Measurements from ENCODE around the gene BMPR1B. TPM values are rescaled to one million over a fixed set of nuclear protein-coding genes. Genes with fewer than 3 reads are reported as not detected.

BMPR1B gene
- total and polyA plus RNA-seq, 9 donors: 4.9 to 35.7 (median 13.3) TPM

GRCh38 chr4:95186666-95187065 is 428.9 kb downstream of the BMPR1B start:
- H3K4me3 ChIP-seq: no peak overlapping the region
- H3K27ac ChIP-seq: no peak overlapping the region
- no peaks in the 10 kb centered on the region for H3K9me3 ChIP-seq
- no peaks in the 10 kb centered on the region for H3K36me3 ChIP-seq
- WGBS, 3 donors: 93% methylated on average over 8 of the region's 8 CpGs
- intact Hi-C loops (cut with DNase I): no loop called here
- TF ChIP-seq POLR2A (IDR thresholded peaks at IDR 0.05): no peak
- TF ChIP-seq, protein P1, sequence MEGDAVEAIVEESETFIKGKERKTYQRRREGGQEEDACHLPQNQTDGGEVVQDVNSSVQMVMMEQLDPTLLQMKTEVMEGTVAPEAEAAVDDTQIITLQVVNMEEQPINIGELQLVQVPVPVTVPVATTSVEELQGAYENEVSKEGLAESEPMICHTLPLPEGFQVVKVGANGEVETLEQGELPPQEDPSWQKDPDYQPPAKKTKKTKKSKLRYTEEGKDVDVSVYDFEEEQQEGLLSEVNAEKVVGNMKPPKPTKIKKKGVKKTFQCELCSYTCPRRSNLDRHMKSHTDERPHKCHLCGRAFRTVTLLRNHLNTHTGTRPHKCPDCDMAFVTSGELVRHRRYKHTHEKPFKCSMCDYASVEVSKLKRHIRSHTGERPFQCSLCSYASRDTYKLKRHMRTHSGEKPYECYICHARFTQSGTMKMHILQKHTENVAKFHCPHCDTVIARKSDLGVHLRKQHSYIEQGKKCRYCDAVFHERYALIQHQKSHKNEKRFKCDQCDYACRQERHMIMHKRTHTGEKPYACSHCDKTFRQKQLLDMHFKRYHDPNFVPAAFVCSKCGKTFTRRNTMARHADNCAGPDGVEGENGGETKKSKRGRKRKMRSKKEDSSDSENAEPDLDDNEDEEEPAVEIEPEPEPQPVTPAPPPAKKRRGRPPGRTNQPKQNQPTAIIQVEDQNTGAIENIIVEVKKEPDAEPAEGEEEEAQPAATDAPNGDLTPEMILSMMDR (IDR thresholded peaks at IDR 0.05): no peak
- TF ChIP-seq EP300 (IDR thresholded peaks at IDR 0.05): no peak
- H3K27me3 ChIP-seq: no peaks in the 10 kb centered on the region
- DNase-seq: no peak
- H3K4me1 ChIP-seq (ENCODE audit: insufficient read depth): peaks cover 6% of the 10 kb centered on the region

- intact Hi-C loops (cut with DNase I): no loop called here
- WGBS, 3 donors: 87 to 92% (median 88%) methylated on average over 5 of the region's 5 CpGs
- no peak overlapping the region for H3K4me3 ChIP-seq
- peaks cover 6% of the 10 kb centered on the region for H3K4me1 ChIP-seq (ENCODE audit: insufficient read depth)
- TF ChIP-seq EP300 (IDR thresholded peaks at IDR 0.05): no peak
- H3K36me3 ChIP-seq: no peaks in the 10 kb centered on the region
- H3K9me3 ChIP-seq: no peaks in the 10 kb centered on the region
- no peak overlapping the region for H3K27ac ChIP-seq
- H3K27me3 ChIP-seq: no peaks in the 10 kb centered on the region
- no peak for DNase-seq
Measured at GRCh38 chr4:95188701-95189370, 431.1 kb downstream of the BMPR1B start.

DNA sequence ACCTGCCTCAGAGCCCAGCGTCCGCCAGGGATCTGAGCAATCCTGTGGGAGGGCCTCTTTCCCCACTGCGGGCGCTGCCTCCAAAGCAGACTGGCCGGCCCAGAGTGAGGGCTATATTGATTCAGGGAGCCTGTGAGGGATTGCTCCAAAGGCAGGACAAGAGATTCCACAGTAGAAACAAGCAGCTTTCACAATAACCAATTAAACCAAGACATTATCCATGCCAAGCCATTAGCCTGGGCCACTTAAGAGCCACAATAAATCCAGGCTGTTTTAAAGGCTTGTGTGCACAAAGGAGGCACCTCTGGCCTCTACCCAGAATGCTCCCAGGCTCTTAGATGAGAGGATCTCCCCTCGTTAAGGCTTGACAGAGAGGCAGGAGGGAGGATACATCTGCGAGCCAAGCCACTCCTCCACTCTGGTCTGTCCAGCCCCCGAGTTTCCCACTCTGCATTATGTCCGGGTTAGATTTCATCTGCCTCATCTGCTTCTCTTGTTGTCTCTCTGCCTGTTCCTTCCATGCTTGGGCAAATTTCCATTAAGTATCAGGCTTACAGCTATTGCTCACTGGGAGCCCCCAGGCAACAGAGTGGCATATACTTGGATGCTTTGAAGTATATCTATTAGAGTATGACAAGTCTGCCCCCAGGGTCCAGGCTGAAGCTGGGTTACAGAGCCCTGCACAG is 433.1 kb downstream of the BMPR1B start:
- TF ChIP-seq, protein P1 (IDR thresholded peaks at IDR 0.05): no peak
- TF ChIP-seq POLR2A (IDR thresholded peaks at IDR 0.05) (no peak), EP300 (IDR thresholded peaks at IDR 0.05) (no peak)
- Histone ChIP-seq H3K4me3 (no peak overlapping the region), H3K9me3 (no peaks in the 10 kb centered on the region), H3K27ac (no peak overlapping the region), H3K36me3 (no peaks in the 10 kb centered on the region), H3K4me1 (ENCODE audit: insufficient read depth) (peaks cover 7% of the 10 kb centered on the region), H3K27me3 (no peaks in the 10 kb centered on the region)
- intact Hi-C loops (cut with DNase I): loop anchor here in 1 of 4 donors (5.0 kb wide), 1 partner anchor 171 kb away; no protein-coding TSS in a partner anchor
- 48 to 52% (median 49%) methylated on average over 9 of the region's 9 CpGs for WGBS, 3 donors
- no peak for DNase-seq

DNA sequence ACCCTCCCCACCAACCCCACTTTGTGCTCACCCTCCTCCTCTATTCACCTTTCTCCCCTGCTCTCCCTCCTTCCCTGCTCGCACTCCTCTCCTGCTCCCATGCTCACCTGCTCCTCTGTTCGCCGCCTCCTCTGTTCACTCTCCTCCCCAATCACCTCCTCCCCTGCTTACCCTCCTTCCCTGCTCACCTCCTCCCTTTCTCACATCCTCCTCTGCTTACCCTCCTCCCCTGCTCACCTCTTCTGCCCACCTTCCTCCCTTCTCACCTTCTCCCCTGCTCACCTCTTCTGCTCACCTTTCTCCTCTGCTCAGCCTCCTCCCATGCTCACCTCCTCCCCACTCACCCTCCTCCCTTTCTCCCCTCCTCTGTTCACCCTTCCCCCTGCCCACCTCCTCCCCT is 433.8 kb downstream of the BMPR1B start:
- intact Hi-C loops (cut with DNase I): loop anchor here in 1 of 4 donors (5.0 kb wide), 1 partner anchor 171 kb away; no protein-coding TSS in a partner anchor
- TF ChIP-seq, protein P1 (IDR thresholded peaks at IDR 0.05): no peak
- TF ChIP-seq EP300 (IDR thresholded peaks at IDR 0.05) (no peak), POLR2A (IDR thresholded peaks at IDR 0.05) (no peak)
- Histone ChIP-seq H3K27ac (no peak overlapping the region), H3K36me3 (no peaks in the 10 kb centered on the region), H3K27me3 (no peaks in the 10 kb centered on the region), H3K4me1 (ENCODE audit: insufficient read depth) (peaks cover 7% of the 10 kb centered on the region), H3K4me3 (no peak overlapping the region), H3K9me3 (no peaks in the 10 kb centered on the region)
- no peak for DNase-seq
- 92 to 96% (median 95%) methylated on average over 3 of the region's 3 CpGs for WGBS, 3 donors

All from ovary (tissue), 9 donors.